GM12878 (cell line): ENCODE measurements around the gene IQCK. TPM values are rescaled to one million over a fixed set of nuclear protein-coding genes. Genes with fewer than 3 reads are reported as not detected.

Experiments used
- ATAC-seq: fragments of 200-7000 bp; cut with Tn5 transposase; 3 replicates; pipeline ENCODE4 v1.9.1; 2020; ENCODE audit warnings: mild to moderate bottlenecking, moderate library complexity
- BruUV-seq: library from RNA; stranded (reverse); fragments of 400-500 nt; replicated peaks from 2 replicates; lab custom pipeline; 2021; lab: Mats Ljungman, UMichigan
- CTCF ChIA-PET: fragments of 300-600 bp; sonication (Branson Sonifier 250); formaldehyde crosslinking; extraction: SDS; loops from one replicate; lab custom pipeline; 2021; ENCODE audit warnings: inconsistent platforms; lab: Yijun Ruan, JAX
- POLR2A ChIA-PET: fragments of 350-600 bp; formaldehyde crosslinking; extraction: SDS; loops from one replicate; lab custom pipeline; 2021; ENCODE audit warnings: inconsistent platforms; lab: Charles Lee
- RAD21 ChIA-PET: fragments of 300-600 bp; sonication (Branson Sonifier 250); formaldehyde crosslinking; loops from one replicate; lab custom pipeline; 2023; ENCODE audit warnings: antibody characterized with exemption; ENCODE audit not compliant: unreplicated experiment; lab: Charles Lee
- SMC1A ChIA-PET: fragments of 300-600 bp; sonication (Branson Sonifier 250); formaldehyde crosslinking; loops from one replicate; lab custom pipeline; 2023; ENCODE audit not compliant: unreplicated experiment, uncharacterized antibody; lab: Charles Lee
- DNase-seq: peaks from one replicate; pipeline ENCODE4 v3.0.0-alpha.2; 2011; ENCODE audit warnings: low read depth, low spot score
- FAIRE-seq: peaks from 3 replicates; lab custom pipeline; 2011; peaks lifted over from hg19 to GRCh38; lab: Jason Lieb, UNC
- H2AFZ ChIP-seq: 2 replicates; pipeline ENCODE4 v1.6.0; 2011; ENCODE audit warnings: low read depth, low read length, control low read depth; ENCODE audit not compliant: control insufficient read depth
- H3K27ac ChIP-seq: 2 replicates; pipeline ENCODE4 v1.5.1; 2011; ENCODE audit warnings: control low read depth; ENCODE audit not compliant: control insufficient read depth, insufficient read depth
- H3K27me3 ChIP-seq, 2 experiments: replicated peaks in 1 of 2; 2 replicates each; pipeline versions ENCODE4 v1.6.0 to v1.6.1; 2011; ENCODE audit warnings: low read length in 1 of 2; ENCODE audit not compliant: control insufficient read depth in 2 of 2, insufficient read depth in 2 of 2
- H3K36me3 ChIP-seq, 2 experiments: 2 replicates each; pipeline ENCODE4 v1.5.1; 2011; ENCODE audit warnings: low read length in 1 of 2; ENCODE audit not compliant: control insufficient read depth in 2 of 2, insufficient read depth in 2 of 2
- H3K4me1 ChIP-seq: 2 replicates; pipeline ENCODE4 v1.6.1; 2011; ENCODE audit warnings: mild to moderate bottlenecking, low read length, moderate library complexity, mixed read lengths; ENCODE audit not compliant: control insufficient read depth, insufficient read depth
- H3K4me2 ChIP-seq: 2 replicates; pipeline ENCODE4 v1.6.0; 2011; ENCODE audit warnings: control low read depth; ENCODE audit not compliant: control insufficient read depth, insufficient read depth
- H3K4me3 ChIP-seq: fragments of 200-600 bp; sonication (generic); 2 replicates; pipeline ENCODE4 v1.5.1; 2016
- H3K79me2 ChIP-seq: 2 replicates; pipeline ENCODE4 v1.6.0; 2011; ENCODE audit warnings: low read length; ENCODE audit not compliant: control insufficient read depth, insufficient read depth
- H3K9ac ChIP-seq: 2 replicates; pipeline ENCODE4 v1.8.0; 2011; ENCODE audit warnings: low read length, control low read depth, mixed read lengths; ENCODE audit not compliant: control insufficient read depth, insufficient read depth
- H3K9me3 ChIP-seq: replicated peaks from 3 replicates; pipeline ENCODE4 v1.5.1; 2011; ENCODE audit warnings: mild to moderate bottlenecking, low read length; ENCODE audit not compliant: control insufficient read depth, insufficient read depth
- H4K20me1 ChIP-seq: 2 replicates; pipeline ENCODE4 v1.6.0; 2011; ENCODE audit not compliant: control insufficient read depth, insufficient read depth
- BMI1 ChIP-seq: fragments of 450-650 bp; IDR thresholded peaks from 2 replicates; pipeline ENCODE4 v1.6.1; 2016; ENCODE audit warnings: mild to moderate bottlenecking, moderate library complexity, borderline replicate concordance
- CBFB ChIP-seq: IDR thresholded peaks from 2 replicates; pipeline ENCODE4 v1.6.1; 2016; ENCODE audit warnings: antibody characterized with exemption, low read depth
- CREM ChIP-seq: IDR thresholded peaks from 2 replicates; pipeline ENCODE4 v1.6.1; 2014; ENCODE audit warnings: antibody characterized with exemption, low read depth
- DPF2 ChIP-seq: fragments of 450-650 bp; IDR thresholded peaks from 2 replicates; pipeline ENCODE4 v1.6.1; 2017; ENCODE audit warnings: mild to moderate bottlenecking
- ESRRA ChIP-seq: IDR thresholded peaks from 2 replicates; pipeline ENCODE4 v1.6.1; 2012; ENCODE audit warnings: mild to moderate bottlenecking, low read length, improper control_type of control experiment
- IRF3 ChIP-seq: fragments of 450-650 bp; IDR thresholded peaks from 2 replicates; pipeline ENCODE4 v1.6.1; 2014; ENCODE audit warnings: mild to moderate bottlenecking
- JUNB ChIP-seq: IDR thresholded peaks from 2 replicates; pipeline ENCODE4 v1.6.1; 2016; ENCODE audit warnings: antibody characterized with exemption, mild to moderate bottlenecking
- MXI1 ChIP-seq: fragments of 150-350 bp; IDR thresholded peaks from 2 replicates; pipeline ENCODE4 v1.6.1; 2011; ENCODE audit warnings: low read depth, mild to moderate bottlenecking, inconsistent platforms, low read length, improper control_type of control experiment
- NR2C2 ChIP-seq: IDR thresholded peaks from 2 replicates; pipeline ENCODE4 v1.6.1; 2011; ENCODE audit warnings: borderline replicate concordance, low read depth; ENCODE audit not compliant: control insufficient read depth, insufficient read length
- PML ChIP-seq: IDR thresholded peaks from 2 replicates; pipeline ENCODE4 v1.6.1; 2012; ENCODE audit warnings: low read length, inconsistent platforms
- RB1 ChIP-seq: fragments of 450-650 bp; formaldehyde crosslinking; IDR thresholded peaks from 2 replicates; pipeline ENCODE4 v1.6.1; 2017; ENCODE audit warnings: mild to moderate bottlenecking, borderline replicate concordance
- SMAD1 ChIP-seq: fragments of 450-650 bp; IDR thresholded peaks from 2 replicates; pipeline ENCODE4 v1.6.1; 2018; ENCODE audit warnings: mild to moderate bottlenecking, low read depth; ENCODE audit not compliant: partially characterized antibody
- SMAD5 ChIP-seq: IDR thresholded peaks from 2 replicates; pipeline ENCODE4 v1.6.1; 2016; ENCODE audit warnings: antibody characterized with exemption, low read depth
- YBX1 ChIP-seq: fragments of 450-650 bp; IDR thresholded peaks from 2 replicates; pipeline ENCODE4 v1.6.1; 2016; ENCODE audit warnings: antibody characterized with exemption
- ZNF274 ChIP-seq: IDR thresholded peaks from one replicate; pipeline ENCODE4 v1.8.0; 2011; ENCODE audit not compliant: insufficient read length, insufficient read depth
- WGBS: methylation state at CpG from one replicate; pipeline ENCODE4 v1.1.6; 2016; ENCODE audit warnings: low lambda C conversion rate; ENCODE audit not compliant: insufficient replicate concordance, insufficient coverage; ENCODE audit errors: missing lambda C conversion rate; 5-methylcytosine and 5-hydroxymethylcytosine counted together
- in situ Hi-C: fragments of 300-500 bp; cut with MboI; formaldehyde crosslinking; loops from 9 replicates; pipeline ENCODE4 v1.14.3; 2018; ENCODE audit warnings: mixed read lengths
- intact Hi-C: fragments of 100-400 bp; cut with micrococcal nuclease; formaldehyde crosslinking; loops from one replicate; pipeline ENCODE4 v1.14.2; 2022; ENCODE audit not compliant: unreplicated experiment
- polyA plus RNA-seq, 11 experiments: library from polyadenylated mRNA; depleted of rRNA in 4 of 11; unstranded in 6 of 11; stranded (reverse) in 5 of 11; fragments of >200 nt; fragmentation: Nextera tagmentation in 4 of 11; fragmentation: Illumina TruSeq in 1 of 11; extraction: Ambion mirVana in 4 of 11; extraction: Trizol in 1 of 11; gene quantifications; 1 replicate in 1 of 11; 2 replicates in 10 of 11; pipeline versions ENCODE4 v1.2.1 to v1.2.3, GENCODE V29; 2011 to 2016; ENCODE audit warnings: inconsistent platforms in 2 of 11, missing spikeins in 2 of 11, low read depth in 1 of 11
- total RNA-seq, 4 experiments: library from RNA; depleted of rRNA in 3 of 4; stranded (reverse); fragments of >200 nt in 3 of 4; fragmentation: Illumina TruSeq in 1 of 4; extraction: Trizol in 1 of 4; gene quantifications; 2 replicates each; pipeline versions ENCODE4 v1.2.1 to v1.2.3, GENCODE V29; 2013 to 2021

IQCK gene
- total and polyA plus RNA-seq, 10 of the 15 experiments (the other 5 are each of a cell fraction or from before 2014, with no cell fraction given) = 1.0 to 4.2 (median 2.4) TPM

- no peak overlapping the region for H3K27ac ChIP-seq
- ATAC-seq (no peak), DNase-seq (no peak), FAIRE-seq (no peak)
- 0 out of 2 replicates have a peak, but pooled peaks cover 6% of the 10 kb centered on the region for H3K4me1 ChIP-seq
- no peak overlapping the region for H3K4me2 ChIP-seq
- SMC1A ChIA-PET = interaction anchor here (0.6 kb wide), 1 partner anchor 245 kb away, joined by 3 read pairs; no protein-coding TSS in a partner anchor
- BruUV-seq = no TSS peak
- H4K20me1 ChIP-seq = no peaks in the 10 kb centered on the region
- H3K9ac ChIP-seq = no peak overlapping the region
- no peaks in the 10 kb centered on the region for H3K9me3 ChIP-seq
- H2AFZ ChIP-seq = no peak overlapping the region
- no peaks in the 10 kb centered on the region for H3K36me3 ChIP-seq
- H3K27me3 ChIP-seq = no peaks in the 10 kb centered on the region
- RAD21 ChIA-PET = no interaction called here
- 72% methylated on average over 6 of the region's 6 CpGs for WGBS
- CTCF ChIA-PET = no interaction called here
- H3K4me3 ChIP-seq = no peak overlapping the region
- no peaks in the 10 kb centered on the region for H3K79me2 ChIP-seq
- in situ Hi-C loops = no loop called here
- intact Hi-C loops = no loop called here
- POLR2A ChIA-PET = no interaction called here
- TF ChIP-seq PML (no peak), RB1 (no peak), SMAD1 (no peak), DPF2 (no peak), JUNB (no peak), CREM (no peak), SMAD5 (no peak), ZNF274 (no peak), NR2C2 (no peak), CBFB (no peak), ESRRA (no peak), IRF3 (no peak), YBX1 (no peak), BMI1 (no peak), MXI1 (no peak)
Observed at GRCh38 chr16:19781226-19781625, 63.2 kb downstream of the IQCK start.
